Esophagus muscularis mucosa (tissue), 4 donors: ENCODE measurements around the gene BTRC.

Experiments used
- EP300 ChIP-seq: sonication (generic); formaldehyde crosslinking; IDR thresholded peaks from one replicate; pipeline ENCODE4 v1.6.1; 2017; ENCODE audit warnings: antibody characterized with exemption
- POLR2A ChIP-seq: fragments of 450-650 bp; IDR thresholded peaks from one replicate; pipeline ENCODE4 v1.6.1; 2017; ENCODE audit warnings: antibody characterized with exemption, moderate library complexity, mild to moderate bottlenecking, low read depth
- POLR2AphosphoS5 ChIP-seq, 2 donors: sonication (generic); formaldehyde crosslinking; IDR thresholded peaks; one replicate each; pipeline ENCODE4 v1.6.1; 2017; ENCODE audit warnings: antibody characterized with exemption in 2 of 2
- TF ChIP-seq, protein P1 (sequence below), 3 experiments: fragments of 200-600 bp in 2 of 3; fragments of 450-650 bp in 1 of 3; sonication (generic) in 2 of 3; IDR thresholded peaks; one replicate each; pipeline ENCODE4 v1.5.1; 2017 to 2019; ENCODE audit warnings: antibody characterized with exemption in 3 of 3, mild to moderate bottlenecking in 2 of 3, moderate library complexity in 1 of 3

GRCh38 chr10:101394524-101395133 lies 40.7 kb downstream of the BTRC start:
- TF ChIP-seq, protein P1, sequence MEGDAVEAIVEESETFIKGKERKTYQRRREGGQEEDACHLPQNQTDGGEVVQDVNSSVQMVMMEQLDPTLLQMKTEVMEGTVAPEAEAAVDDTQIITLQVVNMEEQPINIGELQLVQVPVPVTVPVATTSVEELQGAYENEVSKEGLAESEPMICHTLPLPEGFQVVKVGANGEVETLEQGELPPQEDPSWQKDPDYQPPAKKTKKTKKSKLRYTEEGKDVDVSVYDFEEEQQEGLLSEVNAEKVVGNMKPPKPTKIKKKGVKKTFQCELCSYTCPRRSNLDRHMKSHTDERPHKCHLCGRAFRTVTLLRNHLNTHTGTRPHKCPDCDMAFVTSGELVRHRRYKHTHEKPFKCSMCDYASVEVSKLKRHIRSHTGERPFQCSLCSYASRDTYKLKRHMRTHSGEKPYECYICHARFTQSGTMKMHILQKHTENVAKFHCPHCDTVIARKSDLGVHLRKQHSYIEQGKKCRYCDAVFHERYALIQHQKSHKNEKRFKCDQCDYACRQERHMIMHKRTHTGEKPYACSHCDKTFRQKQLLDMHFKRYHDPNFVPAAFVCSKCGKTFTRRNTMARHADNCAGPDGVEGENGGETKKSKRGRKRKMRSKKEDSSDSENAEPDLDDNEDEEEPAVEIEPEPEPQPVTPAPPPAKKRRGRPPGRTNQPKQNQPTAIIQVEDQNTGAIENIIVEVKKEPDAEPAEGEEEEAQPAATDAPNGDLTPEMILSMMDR (IDR thresholded peaks at IDR 0.05), result no peak
- no peak for TF ChIP-seq EP300
- TF ChIP-seq POLR2A, result no peak
- TF ChIP-seq POLR2AphosphoS5 (IDR thresholded peaks at IDR 0.05), result no peak
